HCT116 (cell line): ENCODE results near the gene OBSCN. TPM values are rescaled to one million over a fixed set of nuclear protein-coding genes. Genes with fewer than 3 reads are reported as not detected.
A peak's percentile ranks its signal among the peaks of the same experiment; 100 is the strongest.

Experiments used
- ATAC-seq: fragments of 200-7000 bp; cut with Tn5 transposase; 2 replicates; pipeline ENCODE4 v1.9.1; 2020; ENCODE audit warnings: mild to moderate bottlenecking, moderate library complexity
- BruUV-seq: library from RNA; stranded (reverse); fragments of 400-500 nt; replicated peaks from 2 replicates; lab custom pipeline; 2021; lab: Mats Ljungman, UMichigan
- CTCF ChIA-PET: fragments of 300-600 bp; sonication (Branson Sonifier 250); formaldehyde crosslinking; loops from one replicate; lab custom pipeline; 2021; ENCODE audit warnings: antibody characterized with exemption; lab: Charles Lee
- POLR2A ChIA-PET: fragments of 300-600, 350-600 bp; sonication (Branson Sonifier 250); formaldehyde crosslinking; loops from one replicate; lab custom pipeline; 2021; ENCODE audit warnings: antibody characterized with exemption; lab: Charles Lee
- RAD21 ChIA-PET, 2 experiments: fragments of 300-600 bp; sonication (Branson Sonifier 250); formaldehyde crosslinking; loops; one replicate each; lab custom pipeline; 2023; ENCODE audit warnings: low total read pairs in 2 of 2; ENCODE audit not compliant: uncharacterized antibody in 2 of 2, unreplicated experiment in 2 of 2, low non-redundant PET in 1 of 2; lab: Charles Lee
- DNase-seq: peaks from one replicate; pipeline ENCODE4 v3.0.0-alpha.2; 2010; ENCODE audit warnings: low read depth, low spot score
- H2AFZ ChIP-seq: fragments of 200-600 bp; shearing (Covaris generic), sonication (generic); 2 replicates; pipeline ENCODE4 v1.6.1; 2017; ENCODE audit warnings: low read depth, mixed run types, mixed read lengths, antibody characterized with exemption, low read length; ENCODE audit not compliant: poor library complexity, severe bottlenecking
- H3K27ac ChIP-seq: 2 replicates; pipeline ENCODE4 v1.5.1; 2012; ENCODE audit warnings: low read depth, low read length
- H3K27me3 ChIP-seq: fragments of 200-600 bp; sonication (generic); 2 replicates; pipeline ENCODE4 v1.6.1; 2016; ENCODE audit warnings: mixed run types, low read length, mixed read lengths; ENCODE audit not compliant: insufficient read depth
- H3K36me3 ChIP-seq, 2 experiments: fragments of 200-500 bp in 1 of 2; fragments of 200-600 bp in 1 of 2; sonication (Bioruptor generic) in 1 of 2; sonication (generic) in 1 of 2; 2 replicates each; pipeline versions ENCODE4 v1.5.1 to v1.6.1; 2014 to 2016; ENCODE audit warnings: low read length in 2 of 2, inconsistent platforms in 1 of 2, mixed read lengths in 1 of 2, mixed run types in 1 of 2; ENCODE audit not compliant: insufficient read depth in 2 of 2, control insufficient read depth in 1 of 2
- H3K4me1 ChIP-seq, 2 experiments: fragments of 200-600 bp in 1 of 2; sonication (generic) in 1 of 2; 2 replicates each; pipeline versions ENCODE4 v1.5.1 to v1.6.1; 2012 to 2017; ENCODE audit warnings: low read length in 2 of 2, inconsistent platforms in 1 of 2, mild to moderate bottlenecking in 1 of 2, mixed read lengths in 1 of 2, mixed run types in 1 of 2, moderate library complexity in 1 of 2; ENCODE audit not compliant: insufficient read depth in 2 of 2, control insufficient read depth in 1 of 2
- H3K4me2 ChIP-seq: fragments of 200-600 bp; sonication (generic); 2 replicates; pipeline ENCODE4 v1.6.1; 2017; ENCODE audit warnings: mixed run types, low read length, mixed read lengths
- H3K4me3 ChIP-seq, 2 experiments: fragments of 200-600 bp in 1 of 2; sonication (generic) in 1 of 2; replicated peaks in 1 of 2; 2 replicates each; pipeline ENCODE4 v1.5.1; 2011 to 2016; ENCODE audit warnings: low read length in 2 of 2, control low read depth in 1 of 2, low read depth in 1 of 2, mild to moderate bottlenecking in 1 of 2, mixed read lengths in 1 of 2, mixed run types in 1 of 2
- H3K79me2 ChIP-seq: fragments of 200-600 bp; sonication (generic); 2 replicates; pipeline ENCODE4 v1.6.1; 2017; ENCODE audit warnings: mild to moderate bottlenecking, mixed run types, low read length, moderate library complexity, mixed read lengths; ENCODE audit not compliant: insufficient read depth
- H3K9ac ChIP-seq: fragments of 200-600 bp; sonication (generic); 2 replicates; pipeline ENCODE4 v1.6.1; 2016; ENCODE audit warnings: low read length, mixed read lengths
- H3K9me2 ChIP-seq: fragments of 200-600 bp; sonication (generic), shearing (Covaris generic); 2 replicates; pipeline ENCODE4 v1.6.1; 2017; ENCODE audit warnings: mixed run types, mild to moderate bottlenecking, moderate library complexity; ENCODE audit not compliant: insufficient read depth
- H3K9me3 ChIP-seq, 2 experiments: fragments of 200-500 bp in 1 of 2; fragments of 200-600 bp in 1 of 2; sonication (Bioruptor generic) in 1 of 2; sonication (generic) in 1 of 2; 2 replicates each; pipeline ENCODE4 v1.6.1; 2014 to 2017; ENCODE audit warnings: low read length in 2 of 2, mixed read lengths in 2 of 2, inconsistent platforms in 1 of 2, low read depth in 1 of 2, mild to moderate bottlenecking in 1 of 2, mixed run types in 1 of 2, moderate library complexity in 1 of 2; ENCODE audit not compliant: control insufficient read depth in 1 of 2, insufficient read depth in 1 of 2
- H4K20me1 ChIP-seq: fragments of 200-600 bp; sonication (generic), shearing (Covaris generic); 2 replicates; pipeline ENCODE4 v1.6.1; 2017; ENCODE audit warnings: mixed run types, mild to moderate bottlenecking, moderate library complexity; ENCODE audit not compliant: insufficient read depth
- POLR2A ChIP-seq: IDR thresholded peaks from 2 replicates; pipeline ENCODE4 v1.7.0; 2011; ENCODE audit warnings: borderline replicate concordance; ENCODE audit not compliant: insufficient read depth, insufficient read length; ENCODE audit errors: extremely low read depth
- ZBTB33 ChIP-seq: IDR thresholded peaks from 2 replicates; pipeline ENCODE4 v1.6.1; 2011; ENCODE audit warnings: mild to moderate bottlenecking, low read length, moderate library complexity; ENCODE audit not compliant: insufficient replicate concordance; ENCODE audit errors: extremely low read depth
- ZFX ChIP-seq: fragments of 450-650 bp; IDR thresholded peaks from 2 replicates; pipeline ENCODE4 v1.6.1; 2017
- intact Hi-C: fragments of 100-400 bp; cut with micrococcal nuclease; formaldehyde crosslinking; loops from 2 replicates; pipeline ENCODE4 v1.10.0; 2022
- total RNA-seq: library from RNA; stranded (reverse); gene quantifications from one replicate; pipeline ENCODE4 v1.2.1, GENCODE V29; 2021; ENCODE audit not compliant: unreplicated experiment
- TF ChIP-seq, protein P1 (sequence below), 3 experiments: fragments of 200-600 bp in 1 of 3; sonication (generic) in 1 of 3; IDR thresholded peaks in 2 of 3; conservative IDR thresholded peaks in 1 of 3; 2 replicates each; pipeline ENCODE4 v1.5.1; 2012 to 2017; ENCODE audit warnings: low read depth in 2 of 3, low read length in 2 of 3, antibody characterized with exemption in 1 of 3, borderline replicate concordance in 1 of 3, control low read depth in 1 of 3, mild to moderate bottlenecking in 1 of 3, mixed read lengths in 1 of 3, mixed run types in 1 of 3, moderate library complexity in 1 of 3; ENCODE audit not compliant: insufficient read depth in 1 of 3
- TF ChIP-seq, protein P2 (sequence below): IDR thresholded peaks from 2 replicates; pipeline ENCODE4 v1.6.1; 2012; ENCODE audit warnings: low read depth

OBSCN gene
- total RNA-seq, 1 experiment from 2014 or later, result 16.6 TPM

DNA sequence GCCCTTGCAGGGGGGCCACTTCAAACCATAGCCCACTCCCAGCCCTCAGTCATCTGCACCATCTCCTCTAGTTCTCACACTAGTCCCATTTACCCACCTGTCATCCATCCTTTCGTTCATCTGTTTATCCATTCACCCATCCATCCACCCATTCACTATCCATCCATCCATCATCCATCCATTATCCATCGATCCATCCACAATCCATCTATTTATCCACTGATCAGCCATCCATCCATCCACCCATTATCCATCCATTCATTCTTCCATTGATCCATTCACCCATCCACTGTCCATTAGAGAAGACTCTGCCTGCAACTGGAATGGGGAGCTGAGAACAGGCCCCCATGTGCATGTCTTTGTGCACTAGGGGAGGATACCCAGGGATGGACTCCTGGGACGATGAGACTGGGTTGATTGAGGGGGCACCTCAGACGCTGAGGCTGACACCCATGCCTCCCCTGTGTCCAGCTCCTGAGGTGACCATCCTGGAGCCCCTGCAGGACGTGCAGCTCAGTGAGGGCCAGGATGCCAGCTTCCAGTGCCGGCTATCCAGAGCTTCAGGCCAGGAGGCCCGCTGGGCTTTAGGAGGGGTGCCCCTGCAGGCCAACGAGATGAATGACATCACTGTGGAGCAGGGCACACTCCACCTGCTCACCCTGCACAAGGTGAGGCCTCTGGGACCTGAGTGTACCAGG lies 100.9 kb downstream of the OBSCN start:
- no TSS peak for BruUV-seq

More for the DNA sequence above, 100.9 kb downstream of the OBSCN start:
- peak; percentile 89 for ATAC-seq
- no peak for DNase-seq
- TF ChIP-seq, protein P1, sequence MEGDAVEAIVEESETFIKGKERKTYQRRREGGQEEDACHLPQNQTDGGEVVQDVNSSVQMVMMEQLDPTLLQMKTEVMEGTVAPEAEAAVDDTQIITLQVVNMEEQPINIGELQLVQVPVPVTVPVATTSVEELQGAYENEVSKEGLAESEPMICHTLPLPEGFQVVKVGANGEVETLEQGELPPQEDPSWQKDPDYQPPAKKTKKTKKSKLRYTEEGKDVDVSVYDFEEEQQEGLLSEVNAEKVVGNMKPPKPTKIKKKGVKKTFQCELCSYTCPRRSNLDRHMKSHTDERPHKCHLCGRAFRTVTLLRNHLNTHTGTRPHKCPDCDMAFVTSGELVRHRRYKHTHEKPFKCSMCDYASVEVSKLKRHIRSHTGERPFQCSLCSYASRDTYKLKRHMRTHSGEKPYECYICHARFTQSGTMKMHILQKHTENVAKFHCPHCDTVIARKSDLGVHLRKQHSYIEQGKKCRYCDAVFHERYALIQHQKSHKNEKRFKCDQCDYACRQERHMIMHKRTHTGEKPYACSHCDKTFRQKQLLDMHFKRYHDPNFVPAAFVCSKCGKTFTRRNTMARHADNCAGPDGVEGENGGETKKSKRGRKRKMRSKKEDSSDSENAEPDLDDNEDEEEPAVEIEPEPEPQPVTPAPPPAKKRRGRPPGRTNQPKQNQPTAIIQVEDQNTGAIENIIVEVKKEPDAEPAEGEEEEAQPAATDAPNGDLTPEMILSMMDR (IDR thresholded peaks at IDR 0.05 in 2 of 3, conservative IDR thresholded peaks at IDR 0.05 in 1 of 3; ENCODE audit: borderline replicate concordance in 1 of 3, insufficient read depth in 1 of 3, low read depth in 2 of 3, low read length in 2 of 3), result peak in 2 of 3 experiments; percentile 51 to 52; a peak in 5 of 6 replicates
- TF ChIP-seq, protein P2, sequence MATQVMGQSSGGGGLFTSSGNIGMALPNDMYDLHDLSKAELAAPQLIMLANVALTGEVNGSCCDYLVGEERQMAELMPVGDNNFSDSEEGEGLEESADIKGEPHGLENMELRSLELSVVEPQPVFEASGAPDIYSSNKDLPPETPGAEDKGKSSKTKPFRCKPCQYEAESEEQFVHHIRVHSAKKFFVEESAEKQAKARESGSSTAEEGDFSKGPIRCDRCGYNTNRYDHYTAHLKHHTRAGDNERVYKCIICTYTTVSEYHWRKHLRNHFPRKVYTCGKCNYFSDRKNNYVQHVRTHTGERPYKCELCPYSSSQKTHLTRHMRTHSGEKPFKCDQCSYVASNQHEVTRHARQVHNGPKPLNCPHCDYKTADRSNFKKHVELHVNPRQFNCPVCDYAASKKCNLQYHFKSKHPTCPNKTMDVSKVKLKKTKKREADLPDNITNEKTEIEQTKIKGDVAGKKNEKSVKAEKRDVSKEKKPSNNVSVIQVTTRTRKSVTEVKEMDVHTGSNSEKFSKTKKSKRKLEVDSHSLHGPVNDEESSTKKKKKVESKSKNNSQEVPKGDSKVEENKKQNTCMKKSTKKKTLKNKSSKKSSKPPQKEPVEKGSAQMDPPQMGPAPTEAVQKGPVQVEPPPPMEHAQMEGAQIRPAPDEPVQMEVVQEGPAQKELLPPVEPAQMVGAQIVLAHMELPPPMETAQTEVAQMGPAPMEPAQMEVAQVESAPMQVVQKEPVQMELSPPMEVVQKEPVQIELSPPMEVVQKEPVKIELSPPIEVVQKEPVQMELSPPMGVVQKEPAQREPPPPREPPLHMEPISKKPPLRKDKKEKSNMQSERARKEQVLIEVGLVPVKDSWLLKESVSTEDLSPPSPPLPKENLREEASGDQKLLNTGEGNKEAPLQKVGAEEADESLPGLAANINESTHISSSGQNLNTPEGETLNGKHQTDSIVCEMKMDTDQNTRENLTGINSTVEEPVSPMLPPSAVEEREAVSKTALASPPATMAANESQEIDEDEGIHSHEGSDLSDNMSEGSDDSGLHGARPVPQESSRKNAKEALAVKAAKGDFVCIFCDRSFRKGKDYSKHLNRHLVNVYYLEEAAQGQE, result no peak
- TF ChIP-seq POLR2A (no peak), ZBTB33 (no peak), ZFX (no peak)
- TF ChIP-seq, all 23 proteins: peak for 1
- ChIA-PET CTCF (no interaction called here), RAD21 (no interaction called here), POLR2A (no interaction called here)
- H3K36me3 ChIP-seq, result no peaks in the 10 kb centered on the region
- H3K79me2 ChIP-seq, result no peaks in the 10 kb centered on the region
- H3K27ac ChIP-seq, result no peak overlapping the region
- H3K4me3 ChIP-seq, result no peak overlapping the region
- no peaks in the 10 kb centered on the region for H3K4me1 ChIP-seq
- H3K9me2 ChIP-seq, result no peaks in the 10 kb centered on the region
- intact Hi-C loops, result no loop called here
- no peaks in the 10 kb centered on the region for H4K20me1 ChIP-seq
- H2AFZ ChIP-seq, result no peak overlapping the region
- no peaks in the 10 kb centered on the region for H3K9me3 ChIP-seq
- no peak overlapping the region for H3K9ac ChIP-seq
- H3K4me2 ChIP-seq, result no peak overlapping the region
- no peaks in the 10 kb centered on the region for H3K27me3 ChIP-seq
